Muscle of leg (tissue), 11 donors: ENCODE results near the gene CDC42EP4. TPM values are rescaled to one million over a fixed set of nuclear protein-coding genes. Genes with fewer than 3 reads are reported as not detected.
"Not testable (repeated sequence)": the region's sequence is repeated elsewhere in the genome, so short reads cannot be mapped to it uniquely, and the experiment has no call there.

Source experiments
- DNase-seq: peaks from one replicate; pipeline ENCODE4 v3.0.0; 2013
- H3K27ac ChIP-seq: one replicate; pipeline ENCODE4 v1.5.1; 2013; ENCODE audit warnings: mild to moderate bottlenecking, low read length, control low read depth
- H3K27me3 ChIP-seq: one replicate; pipeline ENCODE4 v1.6.1; 2013; ENCODE audit warnings: low read length; ENCODE audit not compliant: control insufficient read depth, insufficient read depth
- H3K36me3 ChIP-seq: one replicate; pipeline ENCODE4 v1.6.1; 2013; ENCODE audit warnings: low read length; ENCODE audit not compliant: control insufficient read depth, insufficient read depth
- H3K4me1 ChIP-seq: one replicate; pipeline ENCODE4 v1.6.1; 2013; ENCODE audit warnings: low read length; ENCODE audit not compliant: control insufficient read depth, insufficient read depth
- H3K4me3 ChIP-seq: one replicate; pipeline ENCODE4 v1.5.1; 2013; ENCODE audit warnings: low read length, control low read depth
- H3K9me3 ChIP-seq: replicated peaks from 2 replicates; pipeline ENCODE4 v1.6.1; 2013; ENCODE audit warnings: low read depth, low read length; ENCODE audit not compliant: control insufficient read depth
- WGBS: methylation state at CpG from one replicate; pipeline ENCODE4 v1.1.5; 2013; ENCODE audit warnings: missing lambda C conversion rate; ENCODE audit not compliant: insufficient coverage; 5-methylcytosine and 5-hydroxymethylcytosine counted together
- polyA plus RNA-seq, 8 donors: library from polyadenylated mRNA; unstranded; fragments of 120-200 nt; gene quantifications; one replicate each; pipeline versions ENCODE4 v1.2.1 to v1.2.3, GENCODE V29; 2013; ENCODE audit warnings: inconsistent platforms in 1 of 8, low replicate concordance in 1 of 8; ENCODE audit not compliant: insufficient read length in 8 of 8, insufficient read depth in 1 of 8
- total RNA-seq: library from RNA; stranded (reverse); fragments of 120-200 nt; gene quantifications from one replicate; pipeline ENCODE4 v1.2.4, GENCODE V29; 2013

The CDC42EP4 gene
- total and polyA plus RNA-seq, 9 donors, result 13.4 to 30.9 (median 21.5) TPM

GRCh38 chr17:73336408-73337329 lies 24.9 kb upstream of the CDC42EP4 start:
- H3K27ac ChIP-seq, result peak overlapping the region; percentile 45
- H3K36me3 ChIP-seq, result peaks cover 6% of the 10 kb centered on the region
- WGBS, result 38% methylated on average over 6 of the region's 13 CpGs
- DNase-seq, result peak; percentile 70
- H3K4me1 ChIP-seq, result peaks cover 42% of the 10 kb centered on the region
- no peaks in the 10 kb centered on the region for H3K27me3 ChIP-seq
- no peak overlapping the region for H3K4me3 ChIP-seq
- H3K9me3 ChIP-seq, result no peaks in the 10 kb centered on the region

- Histone ChIP-seq H3K36me3 (peaks cover 6% of the 10 kb centered on the region), H3K4me1 (peaks cover 36% of the 10 kb centered on the region), H3K27me3 (no peaks in the 10 kb centered on the region), H3K27ac (peak overlapping the region; percentile 45), H3K9me3 (no peaks in the 10 kb centered on the region), H3K4me3 (no peak overlapping the region)
- WGBS, result 7% methylated on average over 6 of the region's 12 CpGs
- DNase-seq, result peak; percentile 65
Observed at GRCh38 chr17:73335591-73336407, 24.0 kb upstream of the CDC42EP4 start.

- no peaks in the 10 kb centered on the region for H3K27me3 ChIP-seq
- WGBS, result 62% methylated on average over 9 of the region's 12 CpGs
- no peak for DNase-seq
- H3K4me3 ChIP-seq, result no peak overlapping the region
- H3K36me3 ChIP-seq, result peaks cover 6% of the 10 kb centered on the region
- peaks cover 36% of the 10 kb centered on the region for H3K4me1 ChIP-seq
- no peak overlapping the region for H3K27ac ChIP-seq
- H3K9me3 ChIP-seq, result no peaks in the 10 kb centered on the region
Observed at GRCh38 chr17:73334771-73335513, 23.1 kb upstream of the CDC42EP4 start.

GRCh38 chr17:73333445-73333844 lies 21.6 kb upstream of the CDC42EP4 start:
- not testable (repeated sequence) for H3K27me3 ChIP-seq, H3K4me3 ChIP-seq, H3K9me3 ChIP-seq, DNase-seq, H3K27ac ChIP-seq, H3K36me3 ChIP-seq
- peaks cover 31% of the 10 kb centered on the region for H3K4me1 ChIP-seq
- WGBS, result 74% methylated on average over 4 of the region's 9 CpGs

GRCh38 chr17:73331060-73331459 lies 19.3 kb upstream of the CDC42EP4 start:
- no peak overlapping the region for H3K4me3 ChIP-seq
- H3K9me3 ChIP-seq, result no peaks in the 10 kb centered on the region
- 80% methylated on average over 1 of the region's 3 CpGs for whole genome bisulfite sequencing
- peaks cover 7% of the 10 kb centered on the region for H3K4me1 ChIP-seq
- DNase-seq, result no peak
- H3K27ac ChIP-seq, result no peak overlapping the region
- no peaks in the 10 kb centered on the region for H3K27me3 ChIP-seq
- H3K36me3 ChIP-seq, result no peaks in the 10 kb centered on the region

- H3K4me3 ChIP-seq, result no peak overlapping the region
- no peaks in the 10 kb centered on the region for H3K36me3 ChIP-seq
- H3K27me3 ChIP-seq, result peaks cover 7% of the 10 kb centered on the region
- peaks cover 24% of the 10 kb centered on the region for H3K4me1 ChIP-seq
- H3K9me3 ChIP-seq, result no peaks in the 10 kb centered on the region
- H3K27ac ChIP-seq, result no peak overlapping the region
- 31% methylated on average over 3 of the region's 7 CpGs for WGBS
- DNase-seq, result no peak
Observed at GRCh38 chr17:73327676-73328075, 15.9 kb upstream of the CDC42EP4 start.

- 20% methylated on average over 1 of the region's 4 CpGs for WGBS
- Histone ChIP-seq H3K36me3 (no peaks in the 10 kb centered on the region), H3K4me3 (no peak overlapping the region), H3K27ac (peak overlapping the region; percentile 76), H3K9me3 (peaks cover 2% of the 10 kb centered on the region), H3K27me3 (peaks cover 10% of the 10 kb centered on the region), H3K4me1 (peaks cover 24% of the 10 kb centered on the region)
- peak; percentile 83 for DNase-seq
Observed at GRCh38 chr17:73325527-73325842, 13.7 kb upstream of the CDC42EP4 start.

- Histone ChIP-seq H3K4me1 (peaks cover 24% of the 10 kb centered on the region), H3K4me3 (no peak overlapping the region), H3K27me3 (peaks cover 10% of the 10 kb centered on the region), H3K9me3 (peaks cover 2% of the 10 kb centered on the region), H3K27ac (peak overlapping the region; percentile 76), H3K36me3 (no peaks in the 10 kb centered on the region)
- 31% methylated on average over 15 of the region's 17 CpGs for WGBS
- DNase-seq, result peak; percentile 55
Observed at GRCh38 chr17:73324711-73325526, 13.1 kb upstream of the CDC42EP4 start.

- peak; percentile 91 for DNase-seq
- Histone ChIP-seq H3K4me3 (no peak overlapping the region), H3K27me3 (peaks cover 10% of the 10 kb centered on the region), H3K4me1 (peaks cover 24% of the 10 kb centered on the region), H3K27ac (peak overlapping the region; percentile 76), H3K36me3 (no peaks in the 10 kb centered on the region), H3K9me3 (peaks cover 2% of the 10 kb centered on the region)
- WGBS, result 20% methylated on average over 2 of the region's 9 CpGs
Observed at GRCh38 chr17:73324160-73324475, 12.3 kb upstream of the CDC42EP4 start.
